Activated CD4-positive, alpha-beta memory T cell treated with anti-CD3 and anti-CD28 coated beads, Interleukin-2, amount 10 ng/mL, durations not matched to agents 7 days and 5 days (primary cell): Measurements from ENCODE around the gene NUS1. TPM values are rescaled to one million over a fixed set of nuclear protein-coding genes. Genes with fewer than 3 reads are reported as not detected.
A peak's percentile ranks its signal among the peaks of the same experiment; 100 is the strongest.
"Not testable (repeated sequence)": the region's sequence is repeated elsewhere in the genome, so short reads cannot be mapped to it uniquely, and the experiment has no call there.

Source experiments
- CTCF ChIA-PET: fragments of 350-600 bp; sonication (Branson Sonifier 250); formaldehyde crosslinking; loops from one replicate; lab custom pipeline; 2021; ENCODE audit warnings: antibody characterized with exemption, inconsistent platforms; lab: Charles Lee
- POLR2A ChIA-PET: fragments of 350-600 bp; sonication (Branson Sonifier 250); formaldehyde crosslinking; loops from one replicate; lab custom pipeline; 2021; ENCODE audit warnings: antibody characterized with exemption; lab: Charles Lee
- DNase-seq: peaks from one replicate; pipeline ENCODE4 v3.0.0-alpha.2; 2020
- H3K27ac Mint-ChIP-seq: one replicate; pipeline ENCODE4 v1.8.0; 2021; ENCODE audit warnings: mild to moderate bottlenecking, mixed read lengths
- H3K27me3 Mint-ChIP-seq: one replicate; pipeline ENCODE4 v1.8.0; 2021; ENCODE audit warnings: mixed read lengths
- H3K36me3 Mint-ChIP-seq: one replicate; pipeline ENCODE4 v1.8.0; 2021; ENCODE audit warnings: low read depth, mixed read lengths
- H3K4me1 Mint-ChIP-seq: one replicate; pipeline ENCODE4 v1.8.0; 2021; ENCODE audit warnings: mixed read lengths
- H3K4me3 Mint-ChIP-seq: one replicate; pipeline ENCODE4 v1.8.0; 2021; ENCODE audit warnings: mild to moderate bottlenecking, mixed read lengths
- H3K9me3 Mint-ChIP-seq: one replicate; pipeline ENCODE4 v1.8.0; 2021; ENCODE audit warnings: mixed read lengths
- total RNA-seq, 2 experiments: library from RNA; stranded (reverse); gene quantifications; one replicate each; pipeline ENCODE4 v1.2.3, GENCODE V29; 2021

NUS1 gene
- 10 to 100 TPM; 25.3 to 26.8 TPM for total RNA-seq

- peak; percentile 98 for DNase-seq
- Mint-ChIP-seq H3K27ac (peak within 1 kb of the TSS; percentile 75), H3K4me1 (peaks cover 43% of the 10 kb centered on the region), H3K4me3 (peak within 1 kb of the TSS; percentile 83), H3K27me3 (no peaks in the 10 kb centered on the region), H3K9me3 (peaks cover 2% of the 10 kb centered on the region), H3K36me3 (peaks cover 23% of the 10 kb centered on the region)
- POLR2A ChIA-PET: interaction anchor here (2.1 kb wide), 1 partner anchor 74 kb away, joined by 11 read pairs; the partner anchor contains the start of gene GOPC
- CTCF ChIA-PET: interaction anchor here (0.6 to 1.3 kb wide), 2 partner anchors 73 to 170 kb away, joined by 3 read pairs; partner anchors contain the start of gene GOPC
Observed at GRCh38 chr6:117674991-117675657, at the start of gene NUS1. Gene NUS1 (plus strand): TSS chr6:117675469. CDS start chr6:117675671, 202 bp downstream.

- ChIA-PET CTCF (no interaction called here), POLR2A (no interaction called here)
- H3K9me3 Mint-ChIP-seq: peaks cover 22% of the 10 kb centered on the region
- DNase-seq: no peak
- no peak overlapping the region for H3K4me3 Mint-ChIP-seq
- peaks cover 1% of the 10 kb centered on the region for H3K27me3 Mint-ChIP-seq
- H3K27ac Mint-ChIP-seq: no peak overlapping the region
- no peaks in the 10 kb centered on the region for H3K4me1 Mint-ChIP-seq
- peaks cover 3% of the 10 kb centered on the region for H3K36me3 Mint-ChIP-seq
Observed at GRCh38 chr6:117627533-117627932, 47.7 kb upstream of the NUS1 start.

- H3K36me3 Mint-ChIP-seq: no peaks in the 10 kb centered on the region
- H3K27ac Mint-ChIP-seq: no peak overlapping the region
- peaks cover 12% of the 10 kb centered on the region for H3K9me3 Mint-ChIP-seq
- ChIA-PET CTCF (no interaction called here), POLR2A (no interaction called here)
- peaks cover 4% of the 10 kb centered on the region for H3K27me3 Mint-ChIP-seq
- H3K4me3 Mint-ChIP-seq: no peak overlapping the region
- H3K4me1 Mint-ChIP-seq: no peaks in the 10 kb centered on the region
- no peak for DNase-seq
Observed at GRCh38 chr6:117629119-117629660, 46.1 kb upstream of the NUS1 start.

DNA sequence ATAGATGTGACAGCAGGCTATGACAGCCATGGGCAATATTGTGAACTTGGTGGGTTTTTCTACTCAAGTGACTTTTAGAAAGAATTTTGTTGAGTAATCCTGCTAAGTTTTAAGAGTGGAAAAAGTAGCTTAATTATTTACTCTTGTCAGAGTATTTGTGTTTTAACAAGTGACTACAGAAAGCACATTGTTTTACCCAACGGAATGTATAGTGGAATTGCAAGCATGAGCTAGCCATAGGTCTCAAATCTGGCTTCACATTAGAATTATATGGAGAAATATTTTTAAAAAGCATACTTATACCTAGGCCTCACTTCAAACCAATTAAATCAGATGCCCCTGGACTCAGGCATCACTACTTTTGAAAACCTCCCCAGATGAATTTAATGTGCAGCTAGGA lies 37.5 kb upstream of the NUS1 start:
- ChIA-PET CTCF (no interaction called here), POLR2A (no interaction called here)
- H3K27me3 Mint-ChIP-seq: peaks cover 4% of the 10 kb centered on the region
- H3K36me3 Mint-ChIP-seq: no peaks in the 10 kb centered on the region
- H3K4me1 Mint-ChIP-seq: no peaks in the 10 kb centered on the region
- H3K27ac Mint-ChIP-seq: no peak overlapping the region
- H3K4me3 Mint-ChIP-seq: no peak overlapping the region
- no peaks in the 10 kb centered on the region for H3K9me3 Mint-ChIP-seq
- DNase-seq: no peak

GRCh38 chr6:117642976-117643375 lies 32.3 kb upstream of the NUS1 start:
- Mint-ChIP-seq H3K4me3 (no peak overlapping the region), H3K4me1 (no peaks in the 10 kb centered on the region), H3K27ac (no peak overlapping the region), H3K9me3 (no peaks in the 10 kb centered on the region), H3K27me3 (peaks cover 3% of the 10 kb centered on the region), H3K36me3 (no peaks in the 10 kb centered on the region)
- no peak for DNase-seq
- ChIA-PET CTCF (no interaction called here), POLR2A (no interaction called here)

DNA sequence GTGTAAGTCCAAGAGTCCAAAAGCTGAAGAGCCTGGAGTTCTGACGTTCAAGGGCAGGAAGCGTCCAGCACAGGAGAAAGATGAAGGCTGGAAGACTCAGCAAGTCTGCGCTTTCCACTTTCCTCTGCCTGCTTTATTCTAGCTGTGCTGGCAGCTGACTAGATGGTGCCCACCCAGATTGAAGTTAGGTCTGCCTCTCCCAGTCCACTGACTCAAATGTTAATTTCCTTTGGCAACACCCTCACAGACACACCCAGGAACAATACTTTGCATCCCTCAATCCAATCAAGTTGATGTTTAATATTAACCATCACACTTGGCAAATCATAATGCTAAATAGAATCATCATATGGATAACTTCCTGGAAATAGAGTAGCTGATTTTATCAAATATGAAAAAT lies 23.3 kb upstream of the NUS1 start:
- H3K9me3 Mint-ChIP-seq, H3K36me3 Mint-ChIP-seq, H3K27ac Mint-ChIP-seq, H3K4me3 Mint-ChIP-seq, H3K4me1 Mint-ChIP-seq, H3K27me3 Mint-ChIP-seq, CTCF ChIA-PET, POLR2A ChIA-PET, DNase-seq: not testable (repeated sequence)

DNA sequence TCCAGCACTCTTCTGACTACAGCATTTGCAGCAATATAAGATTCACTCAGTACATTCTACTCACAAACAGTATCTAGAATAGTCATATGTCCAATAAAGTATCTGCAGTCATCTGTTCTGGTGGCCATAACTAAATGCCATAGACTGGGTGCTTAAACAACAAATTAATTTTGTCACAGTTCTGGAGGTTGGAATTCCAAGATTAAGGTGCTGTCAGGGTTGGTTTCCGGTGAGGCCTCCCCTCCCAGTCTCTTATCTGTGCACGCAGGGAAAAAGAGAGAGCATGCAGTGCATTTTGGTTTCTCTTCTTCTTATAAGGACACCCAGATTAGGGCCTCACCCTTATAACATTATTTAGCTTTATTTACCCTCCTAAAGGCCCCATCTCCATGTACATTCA lies 21.3 kb upstream of the NUS1 start:
- no peak for DNase-seq
- POLR2A ChIA-PET: no interaction called here
- CTCF ChIA-PET: no interaction called here
- Mint-ChIP-seq H3K27ac (no peak overlapping the region), H3K4me1 (no peaks in the 10 kb centered on the region), H3K36me3 (no peaks in the 10 kb centered on the region), H3K4me3 (no peak overlapping the region), H3K9me3 (no peaks in the 10 kb centered on the region), H3K27me3 (no peaks in the 10 kb centered on the region)

GRCh38 chr6:117655380-117655779 lies 19.9 kb upstream of the NUS1 start:
- no peak for DNase-seq
- no peaks in the 10 kb centered on the region for H3K36me3 Mint-ChIP-seq
- CTCF ChIA-PET: no interaction called here
- no peak overlapping the region for H3K27ac Mint-ChIP-seq
- H3K9me3 Mint-ChIP-seq: no peaks in the 10 kb centered on the region
- POLR2A ChIA-PET: no interaction called here
- no peaks in the 10 kb centered on the region for H3K4me1 Mint-ChIP-seq
- no peaks in the 10 kb centered on the region for H3K27me3 Mint-ChIP-seq
- no peak overlapping the region for H3K4me3 Mint-ChIP-seq

DNA sequence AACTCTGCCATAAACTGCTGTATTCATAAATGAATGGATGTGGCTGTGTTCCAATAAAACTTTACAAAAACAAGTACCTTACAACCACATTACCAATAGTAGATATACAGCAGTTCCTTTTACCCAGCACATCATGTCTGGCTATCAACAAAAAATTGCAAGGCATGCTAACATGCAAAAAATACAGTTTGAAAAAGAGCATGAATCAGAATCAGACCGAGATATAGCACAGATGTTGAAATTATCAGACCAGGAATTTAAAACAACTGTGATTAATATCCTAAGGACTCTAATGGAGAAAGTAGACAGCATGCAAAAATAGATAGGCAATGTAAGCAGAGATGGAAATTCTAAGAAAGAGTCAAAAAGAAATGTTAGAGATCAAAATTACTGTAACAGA lies 8.4 kb upstream of the NUS1 start:
- ChIA-PET CTCF (no interaction called here), POLR2A (no interaction called here)
- DNase-seq: no peak
- no peak overlapping the region for H3K4me3 Mint-ChIP-seq
- H3K27ac Mint-ChIP-seq: no peak overlapping the region
- no peaks in the 10 kb centered on the region for H3K9me3 Mint-ChIP-seq
- no peaks in the 10 kb centered on the region for H3K4me1 Mint-ChIP-seq
- no peaks in the 10 kb centered on the region for H3K27me3 Mint-ChIP-seq
- no peaks in the 10 kb centered on the region for H3K36me3 Mint-ChIP-seq

DNA sequence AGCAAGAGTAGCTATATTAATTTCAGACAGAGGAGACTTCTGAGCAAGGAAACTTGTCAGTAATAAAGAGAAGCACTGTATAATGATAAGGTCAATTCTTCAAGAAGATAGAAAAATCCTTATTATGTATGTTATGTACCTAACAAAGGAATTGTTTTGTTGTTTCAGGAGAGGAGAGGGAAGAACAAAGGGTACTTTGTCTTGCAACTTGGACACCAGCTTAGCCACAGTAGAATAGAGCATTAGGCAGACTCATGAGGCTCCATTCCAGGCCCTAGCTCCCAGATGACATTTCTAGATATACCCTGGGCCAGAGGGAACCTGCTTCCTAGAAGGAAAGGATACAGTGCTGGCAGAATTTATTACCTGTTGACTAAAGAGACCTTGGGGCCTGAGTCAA lies 6.5 kb upstream of the NUS1 start:
- no peaks in the 10 kb centered on the region for H3K27me3 Mint-ChIP-seq
- H3K9me3 Mint-ChIP-seq: no peaks in the 10 kb centered on the region
- H3K4me3 Mint-ChIP-seq: no peak overlapping the region
- no peak overlapping the region for H3K27ac Mint-ChIP-seq
- H3K36me3 Mint-ChIP-seq: no peaks in the 10 kb centered on the region
- ChIA-PET CTCF (no interaction called here), POLR2A (no interaction called here)
- DNase-seq: no peak
- H3K4me1 Mint-ChIP-seq: peaks cover 1% of the 10 kb centered on the region

GRCh38 chr6:117674503-117674902 lies 766 bp upstream of the NUS1 start:
- Mint-ChIP-seq H3K36me3 (peaks cover 18% of the 10 kb centered on the region), H3K9me3 (no peaks in the 10 kb centered on the region), H3K27ac (no peak overlapping the region), H3K27me3 (no peaks in the 10 kb centered on the region), H3K4me1 (peaks cover 37% of the 10 kb centered on the region), H3K4me3 (peak overlapping the region; percentile 81)
- ChIA-PET CTCF (interaction anchor here (0.6 to 1.3 kb wide), 2 partner anchors 73 to 170 kb away, joined by 3 read pairs; partner anchors contain the start of gene GOPC), POLR2A (no interaction called here)
- DNase-seq: no peak

DNA sequence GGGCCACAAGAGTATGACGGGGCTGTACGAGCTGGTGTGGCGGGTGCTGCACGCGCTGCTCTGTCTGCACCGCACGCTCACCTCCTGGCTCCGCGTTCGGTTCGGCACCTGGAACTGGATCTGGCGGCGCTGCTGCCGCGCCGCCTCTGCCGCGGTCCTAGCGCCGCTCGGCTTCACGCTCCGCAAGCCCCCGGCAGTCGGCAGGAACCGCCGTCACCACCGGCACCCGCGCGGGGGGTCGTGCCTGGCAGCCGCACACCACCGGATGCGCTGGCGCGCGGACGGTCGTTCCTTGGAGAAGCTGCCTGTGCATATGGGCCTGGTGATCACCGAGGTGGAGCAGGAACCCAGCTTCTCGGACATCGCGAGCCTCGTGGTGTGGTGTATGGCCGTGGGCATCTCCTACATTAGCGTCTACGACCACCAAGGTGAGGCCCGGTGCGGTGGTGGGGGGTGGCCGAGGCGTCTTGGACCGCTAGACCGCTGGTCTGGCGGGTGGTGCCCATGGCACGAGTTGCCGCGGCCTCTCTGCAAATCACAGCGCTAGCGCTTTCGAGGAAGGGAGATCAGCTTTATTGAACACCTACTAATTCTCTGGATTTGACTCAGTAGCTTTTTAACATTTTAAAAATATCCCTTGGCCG lies 511 bp downstream of the NUS1 start:
- H3K9me3 Mint-ChIP-seq, H3K27me3 Mint-ChIP-seq, CTCF ChIA-PET: not testable (repeated sequence)
- DNase-seq: peak; percentile 24
- H3K4me1 Mint-ChIP-seq: peaks cover 48% of the 10 kb centered on the region
- peaks cover 24% of the 10 kb centered on the region for H3K36me3 Mint-ChIP-seq
- H3K4me3 Mint-ChIP-seq: peak overlapping the region; percentile 83
- H3K27ac Mint-ChIP-seq: peak overlapping the region; percentile 75
- POLR2A ChIA-PET: interaction anchor here (0.6 to 2.1 kb wide), 2 partner anchors 74 to 193 kb away, joined by 3 to 11 read pairs; partner anchors contain the start of gene GOPC

DNA sequence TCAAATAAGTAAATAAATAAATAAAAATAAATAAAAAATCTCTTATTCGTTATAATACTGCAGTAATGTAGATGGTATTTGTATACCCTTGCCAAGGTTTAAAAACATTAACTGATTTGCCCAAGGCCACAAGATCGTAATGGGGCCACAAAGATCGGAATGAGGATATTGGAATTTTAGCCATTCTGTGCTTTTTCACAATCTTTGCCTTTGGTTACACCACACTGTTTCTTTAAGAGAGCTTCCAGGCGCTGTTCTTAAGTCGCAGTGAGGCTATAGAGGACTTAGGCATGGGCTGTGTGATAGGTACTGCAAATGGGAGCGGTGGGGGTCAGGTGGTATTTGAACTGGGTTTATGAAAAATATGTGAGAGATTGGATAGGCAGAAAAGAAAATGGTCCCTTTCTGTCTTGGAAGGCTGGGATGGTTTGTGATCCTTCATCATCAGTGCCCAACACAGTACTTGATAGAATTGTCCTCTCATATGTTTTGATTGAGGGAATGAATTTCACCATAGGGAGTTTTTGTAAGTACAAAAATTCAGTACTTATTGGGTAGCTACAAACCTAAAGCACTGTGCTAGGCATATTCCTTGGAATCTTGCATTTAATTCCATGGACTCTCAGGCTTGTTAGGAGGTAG lies 1.4 kb downstream of the NUS1 start:
- Mint-ChIP-seq H3K36me3 (peaks cover 30% of the 10 kb centered on the region), H3K4me1 (peaks cover 54% of the 10 kb centered on the region), H3K9me3 (peaks cover 2% of the 10 kb centered on the region), H3K27ac (no peak overlapping the region), H3K4me3 (peak overlapping the region; percentile 83), H3K27me3 (no peaks in the 10 kb centered on the region)
- ChIA-PET POLR2A (interaction anchor here (0.6 to 2.1 kb wide), 2 partner anchors 75 to 194 kb away, joined by 3 to 11 read pairs; partner anchors contain the start of gene GOPC), CTCF (no interaction called here)
- no peak for DNase-seq
